SK-N-SH (cell line): Measurements from ENCODE around the gene CTSG. TPM values are rescaled to one million over a fixed set of nuclear protein-coding genes. Genes with fewer than 3 reads are reported as not detected.

Experiments used
- CTCF ChIA-PET: fragments of 300-600, 350-600 bp; formaldehyde crosslinking; extraction: SDS; loops from one replicate; lab custom pipeline; 2021; lab: Yijun Ruan, JAX
- POLR2A ChIA-PET: fragments of 350-600 bp; sonication (Branson Sonifier 250); formaldehyde crosslinking; extraction: SDS; loops from one replicate; lab custom pipeline; 2020; ENCODE audit warnings: antibody characterized with exemption, inconsistent platforms; lab: Yijun Ruan, JAX
- DNase-seq: peaks from one replicate; pipeline ENCODE4 v3.0.0; 2012
- H2AFZ ChIP-seq: fragments of 200-600 bp; sonication (generic); 2 replicates; pipeline ENCODE4 v1.8.1; 2016; ENCODE audit warnings: antibody characterized with exemption, mild to moderate bottlenecking, low read depth
- H3F3A ChIP-seq: fragments of 200-600 bp; sonication (generic); replicated peaks from 2 replicates; pipeline ENCODE3; 2016; ENCODE audit warnings: antibody characterized with exemption, mild to moderate bottlenecking; ENCODE audit not compliant: insufficient read depth
- H3K27ac ChIP-seq, 2 experiments: fragments of 200-500 bp in 1 of 2; fragments of 200-600 bp in 1 of 2; sonication (Bioruptor generic) in 1 of 2; sonication (generic), shearing (Covaris generic) in 1 of 2; 2 replicates each; pipeline versions ENCODE4 v1.5.1 to v1.6.1; 2014 to 2016; ENCODE audit warnings: low read depth in 2 of 2, inconsistent platforms in 1 of 2, low read length in 1 of 2, mild to moderate bottlenecking in 1 of 2, mixed read lengths in 1 of 2
- H3K27me3 ChIP-seq: fragments of 200-600 bp; sonication (generic), shearing (Covaris generic); 2 replicates; pipeline ENCODE4 v1.6.1; 2016; ENCODE audit warnings: mixed run types; ENCODE audit not compliant: insufficient read depth
- H3K36me3 ChIP-seq, 2 experiments: fragments of 200-500 bp in 1 of 2; fragments of 200-600 bp in 1 of 2; sonication (Bioruptor generic) in 1 of 2; sonication (generic) in 1 of 2; replicated peaks in 1 of 2; 2 replicates each; pipeline versions ENCODE3 to v1.5.1; 2014 to 2016; ENCODE audit warnings: low read length in 1 of 2, mild to moderate bottlenecking in 1 of 2; ENCODE audit not compliant: insufficient read depth in 2 of 2, control insufficient read depth in 1 of 2
- H3K4me1 ChIP-seq, 2 experiments: fragments of 200-500 bp in 1 of 2; fragments of 200-600 bp in 1 of 2; sonication (Bioruptor generic) in 1 of 2; sonication (generic), shearing (Covaris generic) in 1 of 2; 2 replicates each; pipeline versions ENCODE4 v1.5.1 to v1.6.1; 2014 to 2016; ENCODE audit warnings: low read depth in 1 of 2, low read length in 1 of 2, mixed run types in 1 of 2; ENCODE audit not compliant: insufficient read depth in 2 of 2, control insufficient read depth in 1 of 2
- H3K4me2 ChIP-seq: fragments of 200-600 bp; sonication (generic), shearing (Covaris generic); 2 replicates; pipeline ENCODE4 v1.6.1; 2017; ENCODE audit warnings: mixed run types
- H3K4me3 ChIP-seq, 2 experiments: fragments of 200-500 bp in 1 of 2; fragments of 200-600 bp in 1 of 2; sonication (Bioruptor generic) in 1 of 2; sonication (generic), shearing (Covaris generic) in 1 of 2; 2 replicates each; pipeline versions ENCODE4 v1.5.1 to v1.8.1; 2014 to 2016; ENCODE audit warnings: low read depth in 2 of 2, inconsistent platforms in 1 of 2, low read length in 1 of 2, mild to moderate bottlenecking in 1 of 2, mixed read lengths in 1 of 2, moderate library complexity in 1 of 2
- H3K79me2 ChIP-seq: fragments of 200-600 bp; sonication (generic); 2 replicates; pipeline ENCODE4 v1.8.1; 2017; ENCODE audit warnings: mild to moderate bottlenecking; ENCODE audit not compliant: insufficient read depth
- H3K9ac ChIP-seq: fragments of 200-600 bp; sonication (generic); 2 replicates; pipeline ENCODE4 v1.6.1; 2017; ENCODE audit warnings: mixed run types
- H3K9me2 ChIP-seq: fragments of 200-600 bp; sonication (generic); 2 replicates; pipeline ENCODE4 v1.6.1; 2017; ENCODE audit warnings: mixed run types
- H3K9me3 ChIP-seq: fragments of 200-600 bp; sonication (generic); 2 replicates; pipeline ENCODE4 v1.6.1; 2017; ENCODE audit warnings: mixed run types, mild to moderate bottlenecking, moderate library complexity
- H4K20me1 ChIP-seq: fragments of 200-600 bp; sonication (generic); 2 replicates; pipeline ENCODE4 v1.6.1; 2017; ENCODE audit warnings: mild to moderate bottlenecking, mixed run types; ENCODE audit not compliant: insufficient read depth
- CTCF ChIP-seq: fragments of 200-600 bp; sonication (generic); IDR thresholded peaks from 2 replicates; pipeline ENCODE4 v1.6.1; 2017; ENCODE audit warnings: antibody characterized with exemption, mild to moderate bottlenecking, moderate library complexity
- ELF1 ChIP-seq: IDR thresholded peaks from 2 replicates; pipeline ENCODE4 v1.4.0; 2012
- EP300 ChIP-seq, 2 experiments: IDR thresholded peaks; 2 replicates each; pipeline versions ENCODE4 v1.4.0 to v1.6.1; 2012; ENCODE audit warnings: borderline replicate concordance in 1 of 2, low read depth in 1 of 2, low read length in 1 of 2
- FOXJ3 ChIP-seq: sonication (generic); formaldehyde crosslinking; IDR thresholded peaks from 2 replicates; pipeline ENCODE4 v1.5.1; 2020; ENCODE audit warnings: mild to moderate bottlenecking, missing genetic modification reagents
- GATA2 ChIP-seq: sonication (generic); formaldehyde crosslinking; IDR thresholded peaks from 2 replicates; pipeline ENCODE4 v1.5.0; 2020; ENCODE audit warnings: mild to moderate bottlenecking, missing genetic modification reagents
- MAX ChIP-seq: IDR thresholded peaks from 2 replicates; pipeline ENCODE4 v1.4.0; 2012; ENCODE audit warnings: low read depth
- MEF2A ChIP-seq: IDR thresholded peaks from 2 replicates; pipeline ENCODE4 v1.4.0; 2012; ENCODE audit warnings: low read depth, borderline replicate concordance
- MXI1 ChIP-seq: IDR thresholded peaks from 2 replicates; pipeline ENCODE4 v1.6.1; 2012; ENCODE audit warnings: mild to moderate bottlenecking, low read depth, low read length, improper control_type of control experiment
- NRF1 ChIP-seq: IDR thresholded peaks from 2 replicates; pipeline ENCODE4 v1.6.1; 2012; ENCODE audit warnings: low read depth, mild to moderate bottlenecking, low read length
- PBX3 ChIP-seq: IDR thresholded peaks from 2 replicates; pipeline ENCODE4; 2012
- POLR2AphosphoS5 ChIP-seq: IDR thresholded peaks from 2 replicates; pipeline ENCODE4 v1.6.1; 2012; ENCODE audit warnings: low read depth, low read length
- RCOR1 ChIP-seq: fragments of 150-350 bp; IDR thresholded peaks from 2 replicates; pipeline ENCODE4 v1.6.1; 2017; ENCODE audit warnings: antibody characterized with exemption, low read length
- REST ChIP-seq: IDR thresholded peaks from 2 replicates; pipeline ENCODE4 v1.6.1; 2012; ENCODE audit warnings: mild to moderate bottlenecking, low read depth, low read length, moderate library complexity
- RFX5 ChIP-seq: IDR thresholded peaks from 2 replicates; pipeline ENCODE4 v1.6.1; 2012; ENCODE audit warnings: mild to moderate bottlenecking, improper control_type of control experiment, low read length
- TCF12 ChIP-seq: IDR thresholded peaks from 2 replicates; pipeline ENCODE4 v1.4.0; 2012
- USF1 ChIP-seq: IDR thresholded peaks from 2 replicates; pipeline ENCODE4 v1.4.0; 2012; ENCODE audit warnings: low read depth, borderline replicate concordance
- YY1 ChIP-seq: IDR thresholded peaks from 2 replicates; pipeline ENCODE4 v1.4.0; 2012; ENCODE audit warnings: low read depth, mild to moderate bottlenecking
- ZBTB33 ChIP-seq: IDR thresholded peaks from 2 replicates; pipeline ENCODE4 v1.4.0; 2012; ENCODE audit warnings: low read depth, borderline replicate concordance
- WGBS: methylation state at CpG from one replicate; pipeline ENCODE4 v1.1.6; 2017; ENCODE audit warnings: low lambda C conversion rate; 5-methylcytosine and 5-hydroxymethylcytosine counted together
- polyA plus RNA-seq, 3 experiments: library from polyadenylated mRNA; depleted of rRNA; stranded (reverse); fragments of >200 nt; gene quantifications; 2 replicates each; pipeline ENCODE4 v1.2.3, GENCODE V29; 2012

The CTSG gene
- polyA plus RNA-seq, 1 of the 3 experiments (the other 2 are of a cell fraction), result not detected

- CTCF ChIA-PET, result interaction anchor here (1.2 kb wide), 1 partner anchor 40 kb away, joined by 4 read pairs; no protein-coding TSS in a partner anchor
- H3K36me3 ChIP-seq, result no peaks in the 10 kb centered on the region
- no peak overlapping the region for H3K27ac ChIP-seq
- no peaks in the 10 kb centered on the region for H3K4me1 ChIP-seq
- H3K4me3 ChIP-seq, result no peak overlapping the region
- TF ChIP-seq PBX3, result no peak
- TF ChIP-seq ZBTB33, result no peak
- TF ChIP-seq MAX, result no peak
- TF ChIP-seq MXI1, result no peak
- no peak for TF ChIP-seq FOXJ3 (CRISPR knock-in tag)
- TF ChIP-seq YY1, result no peak
- no peak for TF ChIP-seq USF1
- TF ChIP-seq TCF12, result no peak
- no peak for TF ChIP-seq MEF2A
- no peak for TF ChIP-seq GATA2 (CRISPR knock-in tag)
- no peak for TF ChIP-seq RCOR1
- no peak for TF ChIP-seq EP300 (IDR thresholded peaks at IDR 0.05; ENCODE audit: borderline replicate concordance in 1 of 2, low read depth in 1 of 2, low read length in 1 of 2)
- no peak for TF ChIP-seq RFX5
- TF ChIP-seq CTCF, result no peak
- TF ChIP-seq POLR2AphosphoS5, result no peak
- TF ChIP-seq NRF1, result no peak
- no peak for TF ChIP-seq ELF1
- TF ChIP-seq REST, result no peak
- TF ChIP-seq, all 33 proteins: peak for 0
- WGBS, result 7% methylated on average over 2 of the region's 2 CpGs
- POLR2A ChIA-PET, result no interaction called here
- H3K9me2 ChIP-seq, result no peaks in the 10 kb centered on the region; the same call in 1 of the 2 replicates
- H3F3A ChIP-seq, result no peaks in the 10 kb centered on the region
- no peak overlapping the region for H3K9ac ChIP-seq
- H3K9me3 ChIP-seq, result no peaks in the 10 kb centered on the region
- H3K27me3 ChIP-seq, result no peaks in the 10 kb centered on the region
- DNase-seq, result no peak
- no peak overlapping the region for H3K4me2 ChIP-seq
- no peak overlapping the region for H2AFZ ChIP-seq
- H3K79me2 ChIP-seq, result no peaks in the 10 kb centered on the region
- H4K20me1 ChIP-seq, result no peaks in the 10 kb centered on the region
These were observed 10.3 kb downstream of the CTSG start for GRCh38 chr14:24565766-24566165.
